GM23248 (cell line): Measurements from ENCODE around the gene STOM. TPM values are rescaled to one million over a fixed set of nuclear protein-coding genes. Genes with fewer than 3 reads are reported as not detected.

Source experiments
- DNase-seq: peaks from one replicate; pipeline ENCODE4 v3.0.0-alpha.2; 2015
- H2AFZ ChIP-seq: fragments of 200-600 bp; sonication (generic); 2 replicates; pipeline ENCODE4 v1.6.1; 2016; ENCODE audit warnings: antibody characterized with exemption
- H3F3A ChIP-seq: fragments of 200-600 bp; sonication (generic); 2 replicates; pipeline ENCODE4 v1.6.1; 2016; ENCODE audit warnings: mild to moderate bottlenecking, antibody characterized with exemption, mixed run types; ENCODE audit not compliant: insufficient read depth
- H3K27ac ChIP-seq: fragments of 200-600 bp; sonication (generic); 2 replicates; pipeline ENCODE4 v1.5.1; 2016; ENCODE audit warnings: mild to moderate bottlenecking
- H3K27me3 ChIP-seq: fragments of 200-600 bp; sonication (generic); replicated peaks from 2 replicates; pipeline ENCODE4 v1.6.1; 2016; ENCODE audit warnings: mild to moderate bottlenecking; ENCODE audit not compliant: insufficient read depth
- H3K36me3 ChIP-seq: fragments of 200-600 bp; sonication (generic); 2 replicates; pipeline ENCODE4 v1.6.1; 2016; ENCODE audit warnings: low read depth, mild to moderate bottlenecking
- H3K4me1 ChIP-seq: fragments of 200-600 bp; sonication (generic); 2 replicates; pipeline ENCODE4 v1.6.1; 2016; ENCODE audit warnings: mild to moderate bottlenecking; ENCODE audit not compliant: insufficient read depth
- H3K4me2 ChIP-seq: fragments of 200-600 bp; sonication (generic); one replicate; pipeline ENCODE4 v1.6.1; 2016; ENCODE audit warnings: mild to moderate bottlenecking; ENCODE audit not compliant: unreplicated experiment
- H3K4me3 ChIP-seq: fragments of 200-600 bp; sonication (generic); 2 replicates; pipeline ENCODE4 v1.5.1; 2016; ENCODE audit warnings: mild to moderate bottlenecking
- H3K79me2 ChIP-seq: fragments of 200-600 bp; sonication (generic); 2 replicates; pipeline ENCODE4 v1.6.1; 2016; ENCODE audit warnings: mild to moderate bottlenecking; ENCODE audit not compliant: insufficient read depth
- H3K9ac ChIP-seq: fragments of 200-600 bp; sonication (generic); 2 replicates; pipeline ENCODE4 v1.6.1; 2016; ENCODE audit warnings: mild to moderate bottlenecking
- H3K9me2 ChIP-seq: fragments of 200-600 bp; sonication (generic); 2 replicates; pipeline ENCODE4 v1.6.1; 2016; ENCODE audit warnings: mixed run types, mild to moderate bottlenecking, moderate library complexity; ENCODE audit not compliant: insufficient read depth
- H3K9me3 ChIP-seq: fragments of 200-600 bp; sonication (generic); one replicate; pipeline ENCODE4 v1.6.1; 2017; ENCODE audit warnings: low read depth
- H4K20me1 ChIP-seq: fragments of 200-600 bp; sonication (generic); 2 replicates; pipeline ENCODE4 v1.6.0; 2016; ENCODE audit not compliant: insufficient read depth
- EZH2 ChIP-seq: fragments of 200-600 bp; sonication (generic); IDR thresholded peaks from 2 replicates; pipeline ENCODE4 v1.6.1; 2018; ENCODE audit warnings: antibody characterized with exemption, mild to moderate bottlenecking; ENCODE audit not compliant: insufficient read depth, poor library complexity, severe bottlenecking
- EZH2phosphoT487 ChIP-seq: fragments of 200-600 bp; sonication (generic); IDR thresholded peaks from 2 replicates; pipeline ENCODE4 v1.6.1; 2018; ENCODE audit warnings: antibody characterized with exemption, moderate library complexity, mild to moderate bottlenecking, low read depth; ENCODE audit not compliant: insufficient read depth
- WGBS, 2 experiments: methylation state at CpG; one replicate each; pipeline ENCODE4 v1.1.6; 2015 to 2017; ENCODE audit warnings: low lambda C conversion rate in 2 of 2, low coverage in 1 of 2; ENCODE audit errors: missing lambda C conversion rate in 2 of 2; 5-methylcytosine and 5-hydroxymethylcytosine counted together
- in situ Hi-C: fragments of 300-500 bp; cut with MboI; formaldehyde crosslinking; loops from 2 replicates; pipeline ENCODE4 v1.15.0; 2020
- polyA plus RNA-seq: library from polyadenylated mRNA; unstranded; fragments of >200 nt; fragmentation: Nextera tagmentation; extraction: Ambion mirVana; gene quantifications from 2 replicates; pipeline ENCODE4 v1.2.1, GENCODE V29; 2016
- total RNA-seq: library from RNA; depleted of rRNA; stranded (reverse); fragments of >200 nt; shearing (Covaris generic); gene quantifications from 2 replicates; pipeline ENCODE4 v1.2.3, GENCODE V29; 2014

Gene STOM
- total and polyA plus RNA-seq, 2 experiments from 2014 or later: 58.0 to 68.5 TPM

DNA sequence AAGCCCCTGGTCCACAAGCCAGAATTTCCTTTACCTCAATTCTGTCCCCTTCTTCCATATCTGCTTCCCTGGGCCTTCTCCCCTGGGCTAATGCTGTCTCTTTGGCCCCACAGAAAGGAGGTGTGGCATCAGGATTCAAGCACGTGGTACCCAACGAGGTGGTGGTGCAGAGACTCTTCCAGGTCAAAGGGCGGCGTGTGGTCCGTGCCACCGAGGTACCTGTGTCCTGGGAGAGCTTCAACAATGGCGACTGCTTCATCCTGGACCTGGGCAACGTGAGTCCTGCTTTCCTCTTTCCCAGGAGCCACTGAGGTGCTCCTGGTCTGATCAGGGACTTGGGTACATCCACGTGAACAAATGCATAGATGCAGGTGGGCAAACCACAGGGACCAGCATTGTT lies 59.5 kb downstream of the STOM start:
- TF ChIP-seq EZH2phosphoT487 (no peak), EZH2 (no peak)

DNA sequence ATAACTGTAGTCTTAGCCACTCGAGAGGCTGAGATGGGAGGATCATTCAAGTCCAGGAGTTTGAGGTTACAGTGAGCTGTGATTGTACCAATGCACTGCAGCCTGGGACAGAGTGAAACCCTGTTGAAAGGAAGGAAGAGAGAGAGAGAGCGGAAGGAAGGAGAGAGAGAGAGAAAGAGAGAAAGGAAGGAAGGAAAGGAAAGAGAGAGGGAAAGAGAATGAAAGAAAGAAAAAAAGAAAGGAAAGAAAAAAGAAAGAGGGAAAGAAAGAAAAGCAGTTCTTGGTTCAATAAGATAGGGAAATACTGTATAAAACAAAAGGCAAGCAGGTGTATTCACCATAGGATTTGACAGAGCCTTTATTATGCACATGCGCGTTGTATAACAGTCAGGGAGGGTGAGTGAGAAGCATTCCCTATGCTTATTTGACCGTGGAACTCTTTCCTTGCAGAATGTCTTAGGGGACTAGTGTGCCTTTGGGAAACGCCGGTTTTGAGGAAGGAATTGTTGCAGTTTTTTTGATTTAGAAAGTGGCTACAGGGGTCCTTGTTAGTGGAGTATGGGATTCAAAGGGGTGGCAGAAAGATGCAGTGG lies 60.1 kb downstream of the STOM start:
- H3K36me3 ChIP-seq: peaks cover 42% of the 10 kb centered on the region; the same call in 1 of the 2 replicates
- in situ Hi-C loops: loop anchor here (25.0 kb wide), 1 partner anchor 98 kb away; the partner anchor contains the start of gene RAB14

More for the DNA sequence above, 59.5 kb downstream of the STOM start:
- H4K20me1 ChIP-seq: no peaks in the 10 kb centered on the region
- H3K36me3 ChIP-seq: peaks cover 42% of the 10 kb centered on the region; the same call in 1 of the 2 replicates
- no peaks in the 10 kb centered on the region for H3K9me3 ChIP-seq
- no peaks in the 10 kb centered on the region for H3K9me2 ChIP-seq
- H2AFZ ChIP-seq: no peak overlapping the region
- no peak overlapping the region for H3K27ac ChIP-seq
- H3K4me3 ChIP-seq: no peak overlapping the region
- 73% methylated on average over 9 of the region's 9 CpGs for WGBS, 2 experiments
- no peak overlapping the region for H3K9ac ChIP-seq
- no peaks in the 10 kb centered on the region for H3F3A ChIP-seq
- H3K4me1 ChIP-seq: peaks cover 4% of the 10 kb centered on the region; the same call in 1 of the 2 replicates
- no peaks in the 10 kb centered on the region for H3K27me3 ChIP-seq
- H3K79me2 ChIP-seq: no peaks in the 10 kb centered on the region
- no peak for DNase-seq
- H3K4me2 ChIP-seq: no peak overlapping the region
- in situ Hi-C loops: loop anchor here (25.0 kb wide), 1 partner anchor 98 kb away; the partner anchor contains the start of gene RAB14

DNA sequence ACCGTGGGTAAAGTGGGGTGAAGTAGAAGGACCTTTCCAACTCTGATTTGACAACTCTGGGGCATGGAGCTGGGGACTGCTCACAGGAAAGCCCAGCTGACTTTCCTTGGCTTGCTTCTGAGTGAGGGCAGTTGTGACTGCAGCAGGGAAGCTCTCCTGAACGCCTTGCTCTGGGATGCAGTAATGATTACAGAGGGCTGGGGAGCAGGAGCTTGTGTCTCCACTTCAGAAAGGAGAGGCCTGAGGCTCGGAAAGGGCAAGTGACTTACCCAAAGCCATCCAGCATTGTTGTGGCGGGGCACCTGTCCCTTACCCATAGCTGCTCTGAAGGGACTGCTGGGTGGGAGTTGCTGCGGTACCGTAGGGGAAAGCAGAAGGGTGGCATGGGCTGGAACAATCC lies 60.9 kb downstream of the STOM start:
- no peak overlapping the region for H2AFZ ChIP-seq
- no peak overlapping the region for H3K4me2 ChIP-seq
- no peak overlapping the region for H3K9ac ChIP-seq
- H3K4me3 ChIP-seq: no peak overlapping the region
- H3K9me3 ChIP-seq: no peaks in the 10 kb centered on the region
- TF ChIP-seq EZH2phosphoT487 (no peak), EZH2 (no peak)
- H3F3A ChIP-seq: no peaks in the 10 kb centered on the region
- H3K9me2 ChIP-seq: no peaks in the 10 kb centered on the region
- in situ Hi-C loops: loop anchor here (25.0 kb wide), 1 partner anchor 97 kb away; the partner anchor contains the start of gene RAB14
- H3K79me2 ChIP-seq: no peaks in the 10 kb centered on the region
- no peaks in the 10 kb centered on the region for H4K20me1 ChIP-seq
- H3K27ac ChIP-seq: no peak overlapping the region
- H3K4me1 ChIP-seq: peaks cover 7% of the 10 kb centered on the region; the same call in 1 of the 2 replicates
- no peak for DNase-seq
- H3K27me3 ChIP-seq: no peaks in the 10 kb centered on the region
- 86% methylated on average over 6 of the region's 6 CpGs for WGBS, 2 experiments
- H3K36me3 ChIP-seq: peaks cover 45% of the 10 kb centered on the region; the same call in 1 of the 2 replicates

More for the DNA sequence above, 60.1 kb downstream of the STOM start:
- no peaks in the 10 kb centered on the region for H3K9me3 ChIP-seq
- H3K9me2 ChIP-seq: no peaks in the 10 kb centered on the region
- peaks cover 7% of the 10 kb centered on the region; the same call in 1 of the 2 replicates for H3K4me1 ChIP-seq
- H3K4me2 ChIP-seq: no peak overlapping the region
- H2AFZ ChIP-seq: no peak overlapping the region
- DNase-seq: no peak
- no peak overlapping the region for H3K9ac ChIP-seq
- H3K4me3 ChIP-seq: no peak overlapping the region
- H3K27ac ChIP-seq: no peak overlapping the region
- 72 to 73% methylated on average over 7 of the region's 7 CpGs for WGBS, 2 experiments
- H4K20me1 ChIP-seq: no peaks in the 10 kb centered on the region
- TF ChIP-seq EZH2 (no peak), EZH2phosphoT487 (no peak)
- no peaks in the 10 kb centered on the region for H3K27me3 ChIP-seq
- H3F3A ChIP-seq: no peaks in the 10 kb centered on the region
- H3K79me2 ChIP-seq: no peaks in the 10 kb centered on the region

DNA sequence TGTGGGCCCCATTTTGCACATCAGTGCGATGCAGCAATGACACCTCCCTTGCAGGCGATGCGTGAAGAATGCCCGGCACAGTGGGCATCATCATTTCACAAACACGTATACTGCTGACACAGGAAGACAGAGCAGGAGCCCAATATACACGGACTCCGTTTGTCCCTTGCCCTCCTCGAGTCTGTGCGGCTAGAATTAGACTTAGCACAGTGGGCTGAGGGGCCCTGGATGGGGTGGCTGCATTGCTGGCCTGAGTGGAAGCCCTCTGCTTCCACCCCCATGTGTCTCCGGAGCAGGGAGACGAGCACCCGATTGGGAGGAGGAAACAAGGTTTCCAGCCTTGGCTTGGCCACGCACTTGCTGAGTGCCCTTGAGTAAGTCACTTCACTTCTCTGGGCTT lies 61.3 kb downstream of the STOM start:
- H3K79me2 ChIP-seq: no peaks in the 10 kb centered on the region
- H4K20me1 ChIP-seq: no peaks in the 10 kb centered on the region
- H3K36me3 ChIP-seq: peaks cover 45% of the 10 kb centered on the region; the same call in 1 of the 2 replicates
- H3K4me2 ChIP-seq: no peak overlapping the region
- H3K9ac ChIP-seq: no peak overlapping the region
- H3K27ac ChIP-seq: no peak overlapping the region
- peaks cover 7% of the 10 kb centered on the region; the same call in 1 of the 2 replicates for H3K4me1 ChIP-seq
- H2AFZ ChIP-seq: no peak overlapping the region
- no peak for DNase-seq
- no peak overlapping the region for H3K4me3 ChIP-seq
- no peaks in the 10 kb centered on the region for H3K9me2 ChIP-seq
- H3K9me3 ChIP-seq: no peaks in the 10 kb centered on the region
- no peaks in the 10 kb centered on the region for H3F3A ChIP-seq
- 94 to 97% methylated on average over 12 to 13 of the region's 13 CpGs for WGBS, 2 experiments
- TF ChIP-seq EZH2: no peak
- in situ Hi-C loops: loop anchor here (25.0 kb wide), 1 partner anchor 96 kb away; the partner anchor contains the start of gene RAB14
- H3K27me3 ChIP-seq: no peaks in the 10 kb centered on the region
